GM23338 (cell line): Measurements from ENCODE around the gene TREM2.

Experiments
- CREB1 ChIP-seq: fragments of 250-450 bp; sonication (Bioruptor Pico); IDR thresholded peaks from 2 replicates; pipeline ENCODE4 v1.5.0; 2020; ENCODE audit warnings: low read depth, mild to moderate bottlenecking, moderate library complexity
- ETS1 ChIP-seq: IDR thresholded peaks from 2 replicates; pipeline ENCODE4 v1.6.1; 2016; ENCODE audit warnings: antibody characterized with exemption
- EZH2 ChIP-seq: fragments of 200-600 bp; sonication (generic); IDR thresholded peaks from one replicate; pipeline ENCODE4 v1.8.0; 2017; ENCODE audit warnings: antibody characterized with exemption, mild to moderate bottlenecking, low read depth; ENCODE audit not compliant: unreplicated experiment
- EZH2phosphoT487 ChIP-seq: fragments of 200-600 bp; sonication (generic); IDR thresholded peaks from one replicate; pipeline ENCODE4 v1.8.1; 2018; ENCODE audit warnings: antibody characterized with exemption; ENCODE audit not compliant: unreplicated experiment
- JUNB ChIP-seq: IDR thresholded peaks from one replicate; pipeline ENCODE4 v1.6.1; 2016; ENCODE audit warnings: antibody characterized with exemption; ENCODE audit not compliant: unreplicated experiment
- NANOG ChIP-seq: IDR thresholded peaks from 2 replicates; pipeline ENCODE4 v1.6.1; 2016; ENCODE audit warnings: antibody characterized with exemption, borderline replicate concordance
- POLR2AphosphoS5 ChIP-seq: IDR thresholded peaks from 2 replicates; pipeline ENCODE4 v1.6.1; 2016; ENCODE audit warnings: antibody characterized with exemption, low read depth
- REST ChIP-seq: IDR thresholded peaks from one replicate; pipeline ENCODE4 v1.6.1; 2018; ENCODE audit warnings: antibody characterized with exemption; ENCODE audit not compliant: unreplicated experiment
- ZNF114 ChIP-seq: fragments of 250-450 bp; sonication (Bioruptor Pico); IDR thresholded peaks from 2 replicates; pipeline ENCODE4 v1.5.0; 2020; ENCODE audit warnings: mild to moderate bottlenecking, moderate library complexity
- ZNF462 ChIP-seq: fragments of 250-450 bp; sonication (Bioruptor Pico); IDR thresholded peaks from 2 replicates; pipeline ENCODE4 v1.5.0; 2020; ENCODE audit warnings: mild to moderate bottlenecking, moderate library complexity
- TF ChIP-seq, protein P1 (sequence below), 2 experiments: fragments of 200-600 bp in 1 of 2; sonication (generic) in 1 of 2; conservative IDR thresholded peaks; 2 replicates each; pipeline versions ENCODE4 v1.5.1 to v1.6.1; 2016 to 2017; ENCODE audit warnings: antibody characterized with exemption in 2 of 2, low read depth in 2 of 2, mild to moderate bottlenecking in 2 of 2, moderate library complexity in 1 of 2

- TF ChIP-seq CREB1 (CRISPR knock-in tag) (no peak), POLR2AphosphoS5 (no peak), REST (no peak), JUNB (no peak), ETS1 (no peak), EZH2 (no peak), NANOG (no peak), EZH2phosphoT487 (no peak), ZNF114 (CRISPR knock-in tag) (no peak), ZNF462 (CRISPR knock-in tag) (no peak)
- TF ChIP-seq, protein P1, sequence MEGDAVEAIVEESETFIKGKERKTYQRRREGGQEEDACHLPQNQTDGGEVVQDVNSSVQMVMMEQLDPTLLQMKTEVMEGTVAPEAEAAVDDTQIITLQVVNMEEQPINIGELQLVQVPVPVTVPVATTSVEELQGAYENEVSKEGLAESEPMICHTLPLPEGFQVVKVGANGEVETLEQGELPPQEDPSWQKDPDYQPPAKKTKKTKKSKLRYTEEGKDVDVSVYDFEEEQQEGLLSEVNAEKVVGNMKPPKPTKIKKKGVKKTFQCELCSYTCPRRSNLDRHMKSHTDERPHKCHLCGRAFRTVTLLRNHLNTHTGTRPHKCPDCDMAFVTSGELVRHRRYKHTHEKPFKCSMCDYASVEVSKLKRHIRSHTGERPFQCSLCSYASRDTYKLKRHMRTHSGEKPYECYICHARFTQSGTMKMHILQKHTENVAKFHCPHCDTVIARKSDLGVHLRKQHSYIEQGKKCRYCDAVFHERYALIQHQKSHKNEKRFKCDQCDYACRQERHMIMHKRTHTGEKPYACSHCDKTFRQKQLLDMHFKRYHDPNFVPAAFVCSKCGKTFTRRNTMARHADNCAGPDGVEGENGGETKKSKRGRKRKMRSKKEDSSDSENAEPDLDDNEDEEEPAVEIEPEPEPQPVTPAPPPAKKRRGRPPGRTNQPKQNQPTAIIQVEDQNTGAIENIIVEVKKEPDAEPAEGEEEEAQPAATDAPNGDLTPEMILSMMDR (conservative IDR thresholded peaks at IDR 0.05; ENCODE audit: low read depth in 2 of 2): no peak
Measured at GRCh38 chr6:41208439-41209106, 45.7 kb upstream of the TREM2 start.
